Right atrium auricular region (tissue), 2 donors: ENCODE data around the gene AP1AR. TPM values are rescaled to one million over a fixed set of nuclear protein-coding genes. Genes with fewer than 3 reads are reported as not detected.

Experiments
- DNase-seq: peaks from one replicate; pipeline ENCODE4 v3.0.0-alpha.2; 2019; ENCODE audit warnings: low spot score
- H3K27ac ChIP-seq, 2 donors: fragments of 200-600 bp; sonication (generic); 1 replicate in 1 of 2; 2 replicates in 1 of 2; pipeline ENCODE4 v1.5.1; 2016 to 2019
- H3K27me3 ChIP-seq, 2 donors: fragments of 200-600 bp; sonication (generic); one replicate each; pipeline versions ENCODE4 v1.5.1 to v1.6.0; 2017 to 2019
- H3K36me3 ChIP-seq: fragments of 200-600 bp; sonication (generic); one replicate; pipeline ENCODE4 v1.5.1; 2016
- H3K4me1 ChIP-seq, 2 donors: fragments of 200-600 bp; sonication (generic); one replicate each; pipeline versions ENCODE4 v1.5.1 to v1.6.0; 2017 to 2019
- H3K4me3 ChIP-seq, 2 donors: fragments of 200-600 bp; sonication (generic); 1 replicate in 1 of 2; 2 replicates in 1 of 2; pipeline ENCODE4 v1.5.1; 2017 to 2019; ENCODE audit warnings: mild to moderate bottlenecking in 1 of 2, moderate library complexity in 1 of 2
- H3K9me3 ChIP-seq, 2 donors: fragments of 200-600 bp; sonication (generic); one replicate each; pipeline ENCODE4 v1.5.1; 2019
- total RNA-seq, 2 donors: library from RNA; depleted of rRNA; stranded (reverse); fragments of >200 nt; gene quantifications; one replicate each; pipeline ENCODE4 v1.1.0, GENCODE V29; 2016
- TF ChIP-seq, protein P1 (sequence below), 2 donors: fragments of 200-600 bp; sonication (generic); IDR thresholded peaks; one replicate each; pipeline ENCODE4 v1.5.1; 2019; ENCODE audit warnings: antibody characterized with exemption in 2 of 2

The AP1AR gene
- total RNA-seq, 2 donors from 2014 or later, result 6.6 to 10.2 TPM

DNA sequence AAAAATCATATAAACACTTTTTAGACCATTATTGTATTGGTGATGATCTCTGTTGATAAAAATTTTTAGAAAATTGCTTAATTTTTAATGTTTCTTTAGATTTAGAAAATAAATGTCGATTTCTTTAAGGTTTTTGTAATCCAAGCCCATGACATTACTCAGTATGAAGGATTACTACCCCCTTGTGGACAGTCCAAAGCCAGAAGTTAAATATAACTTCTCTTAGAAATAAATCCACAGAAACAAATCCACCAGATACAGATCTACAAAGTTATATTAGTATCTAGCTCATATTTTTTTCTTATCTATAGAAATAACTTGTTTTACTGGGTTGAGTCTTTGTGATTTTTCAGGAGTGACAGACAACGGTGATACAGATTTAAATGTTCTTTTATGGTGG is 35.2 kb downstream of the AP1AR start:
- H3K4me1 ChIP-seq, result no peaks in the 10 kb centered on the region
- TF ChIP-seq, protein P1, sequence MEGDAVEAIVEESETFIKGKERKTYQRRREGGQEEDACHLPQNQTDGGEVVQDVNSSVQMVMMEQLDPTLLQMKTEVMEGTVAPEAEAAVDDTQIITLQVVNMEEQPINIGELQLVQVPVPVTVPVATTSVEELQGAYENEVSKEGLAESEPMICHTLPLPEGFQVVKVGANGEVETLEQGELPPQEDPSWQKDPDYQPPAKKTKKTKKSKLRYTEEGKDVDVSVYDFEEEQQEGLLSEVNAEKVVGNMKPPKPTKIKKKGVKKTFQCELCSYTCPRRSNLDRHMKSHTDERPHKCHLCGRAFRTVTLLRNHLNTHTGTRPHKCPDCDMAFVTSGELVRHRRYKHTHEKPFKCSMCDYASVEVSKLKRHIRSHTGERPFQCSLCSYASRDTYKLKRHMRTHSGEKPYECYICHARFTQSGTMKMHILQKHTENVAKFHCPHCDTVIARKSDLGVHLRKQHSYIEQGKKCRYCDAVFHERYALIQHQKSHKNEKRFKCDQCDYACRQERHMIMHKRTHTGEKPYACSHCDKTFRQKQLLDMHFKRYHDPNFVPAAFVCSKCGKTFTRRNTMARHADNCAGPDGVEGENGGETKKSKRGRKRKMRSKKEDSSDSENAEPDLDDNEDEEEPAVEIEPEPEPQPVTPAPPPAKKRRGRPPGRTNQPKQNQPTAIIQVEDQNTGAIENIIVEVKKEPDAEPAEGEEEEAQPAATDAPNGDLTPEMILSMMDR (IDR thresholded peaks at IDR 0.05), result peak; percentile 19 to 63
- H3K36me3 ChIP-seq, result peaks cover 2% of the 10 kb centered on the region
- no peaks in the 10 kb centered on the region for H3K9me3 ChIP-seq
- no peak for DNase-seq
- no peak overlapping the region for H3K27ac ChIP-seq
- no peaks in the 10 kb centered on the region for H3K27me3 ChIP-seq
- no peak overlapping the region for H3K4me3 ChIP-seq

GRCh38 chr4:112270051-112270450 is 38.5 kb downstream of the AP1AR start:
- Histone ChIP-seq H3K36me3 (no peaks in the 10 kb centered on the region), H3K27ac (no peak overlapping the region), H3K4me3 (no peak overlapping the region), H3K4me1 (no peaks in the 10 kb centered on the region), H3K27me3 (no peaks in the 10 kb centered on the region), H3K9me3 (no peaks in the 10 kb centered on the region)
- TF ChIP-seq, protein P1 (IDR thresholded peaks at IDR 0.05), result no peak
- no peak for DNase-seq

GRCh38 chr4:112270640-112271421 is 39.2 kb downstream of the AP1AR start:
- no peaks in the 10 kb centered on the region for H3K4me1 ChIP-seq

DNA sequence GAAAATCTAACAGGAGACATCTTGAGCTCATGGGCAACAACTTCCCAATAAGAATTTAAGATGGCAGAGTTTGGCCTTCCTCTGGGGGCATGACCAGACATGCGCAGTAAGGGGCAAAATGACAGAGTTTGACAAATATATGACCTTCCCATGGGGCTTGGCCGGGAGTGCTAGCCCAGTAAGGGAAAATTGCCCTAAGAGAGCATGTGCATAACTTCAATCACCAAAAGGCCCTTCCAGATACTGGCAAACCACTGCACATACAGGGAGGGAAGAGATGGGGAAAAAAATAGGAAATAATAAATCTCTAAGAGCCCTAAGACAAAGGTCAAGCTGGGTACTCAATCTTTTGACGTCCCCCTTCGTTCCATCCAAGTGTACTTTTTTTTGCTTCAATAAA is 40.7 kb downstream of the AP1AR start:
- Histone ChIP-seq H3K4me3 (no peak overlapping the region), H3K27me3 (no peaks in the 10 kb centered on the region), H3K4me1 (no peaks in the 10 kb centered on the region), H3K27ac (no peak overlapping the region), H3K9me3 (no peaks in the 10 kb centered on the region), H3K36me3 (no peaks in the 10 kb centered on the region)
- TF ChIP-seq, protein P1 (IDR thresholded peaks at IDR 0.05), result no peak
- no peak for DNase-seq

More at GRCh38 chr4:112270640-112271421, 39.2 kb downstream of the AP1AR start:
- TF ChIP-seq, protein P1 (IDR thresholded peaks at IDR 0.05), result no peak
- no peak overlapping the region for H3K4me3 ChIP-seq
- no peaks in the 10 kb centered on the region for H3K27me3 ChIP-seq
- H3K36me3 ChIP-seq, result no peaks in the 10 kb centered on the region
- no peak for DNase-seq
- no peak overlapping the region for H3K27ac ChIP-seq
- H3K9me3 ChIP-seq, result no peaks in the 10 kb centered on the region

DNA sequence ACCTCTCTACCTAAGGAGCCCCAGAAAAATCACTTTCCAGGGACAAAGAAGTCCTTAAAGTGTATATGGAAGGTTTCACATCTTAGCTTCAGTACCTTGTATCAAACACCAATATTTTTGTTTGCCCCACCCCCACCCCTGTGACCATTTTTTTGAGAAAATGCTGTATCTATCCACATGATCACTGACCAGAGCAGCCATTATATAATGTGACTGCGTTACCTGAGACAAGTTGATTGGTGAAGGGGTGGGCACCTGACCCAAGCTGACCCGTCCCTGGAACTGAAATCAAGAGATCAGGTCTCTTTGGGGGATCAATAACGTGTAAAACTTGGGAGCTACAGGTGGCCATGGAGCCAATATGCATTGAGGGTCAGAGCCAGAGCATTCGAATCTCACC is 43.4 kb downstream of the AP1AR start:
- no peak for DNase-seq
- TF ChIP-seq, protein P1 (IDR thresholded peaks at IDR 0.05), result no peak
- H3K36me3 ChIP-seq, result no peaks in the 10 kb centered on the region

DNA sequence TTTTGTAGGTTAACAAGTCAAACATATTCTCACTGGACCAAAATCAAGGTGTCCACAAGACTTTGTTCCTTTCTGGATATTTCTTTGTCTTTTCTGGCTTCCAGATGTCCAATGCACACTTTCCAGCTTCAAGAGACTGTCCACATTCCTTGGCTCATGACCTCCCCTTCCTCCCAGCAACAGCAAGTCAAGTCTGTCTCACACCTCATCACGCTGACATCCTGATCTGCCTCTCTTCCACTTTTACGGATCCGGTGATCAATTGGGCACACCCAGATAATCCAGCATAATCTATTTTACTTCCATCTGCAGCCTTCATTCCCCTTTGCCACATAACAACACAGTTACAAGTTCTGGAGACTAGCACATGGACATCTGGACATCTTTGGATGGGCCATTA is 44.5 kb downstream of the AP1AR start:
- Histone ChIP-seq H3K27ac (peak overlapping the region in 1 of 2 donors; percentile 25), H3K27me3 (no peaks in the 10 kb centered on the region), H3K4me1 (no peaks in the 10 kb centered on the region), H3K36me3 (no peaks in the 10 kb centered on the region), H3K9me3 (no peaks in the 10 kb centered on the region), H3K4me3 (no peak overlapping the region)
- DNase-seq, result no peak
- TF ChIP-seq, protein P1 (IDR thresholded peaks at IDR 0.05), result no peak

More for the DNA sequence above, 43.4 kb downstream of the AP1AR start:
- H3K9me3 ChIP-seq, result no peaks in the 10 kb centered on the region
- no peak overlapping the region for H3K27ac ChIP-seq
- no peaks in the 10 kb centered on the region for H3K4me1 ChIP-seq
- no peaks in the 10 kb centered on the region for H3K27me3 ChIP-seq
- no peak overlapping the region for H3K4me3 ChIP-seq
